ENCODE data around the gene GPC6. TPM values are rescaled to one million over a fixed set of nuclear protein-coding genes. Genes with fewer than 3 reads are reported as not detected.

GPC6 gene
- total RNA-seq, 2 donors from 2014 or later, result 3.4 to 5.3 TPM

DNA sequence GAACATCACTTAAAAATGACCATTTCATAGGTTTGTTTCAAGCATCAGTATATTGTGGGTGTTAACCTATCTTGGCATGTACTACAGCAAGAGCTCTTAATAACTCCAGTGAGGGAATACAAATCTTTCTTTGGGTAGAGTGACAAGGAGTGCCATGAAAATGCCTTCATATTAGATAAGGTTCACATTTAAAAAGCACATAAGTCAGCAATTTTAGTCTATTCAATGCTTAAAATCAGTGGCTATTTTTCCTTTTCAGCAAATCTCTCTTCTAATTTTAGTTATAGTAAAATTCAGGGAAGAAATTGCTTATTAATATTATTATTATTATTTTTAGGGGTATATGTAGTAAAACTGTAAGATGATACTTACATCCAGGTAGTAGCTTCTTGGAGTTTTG is 291.1 kb downstream of the GPC6 start:
- H3K27ac ChIP-seq, result no peak overlapping the region
- no peaks in the 10 kb centered on the region for H3K27me3 ChIP-seq (replicated peaks; ENCODE audit: insufficient read depth)
- no peaks in the 10 kb centered on the region for H3K4me1 ChIP-seq (replicated peaks)
- no peaks in the 10 kb centered on the region for H3K36me3 ChIP-seq
- intact Hi-C loops (cut with DNase I), result no loop called here
- no peak overlapping the region for H3K4me3 ChIP-seq
- H3K9me3 ChIP-seq, result no peaks in the 10 kb centered on the region
- no peak for DNase-seq (ENCODE audit: low spot score)
- TF ChIP-seq, protein P1, sequence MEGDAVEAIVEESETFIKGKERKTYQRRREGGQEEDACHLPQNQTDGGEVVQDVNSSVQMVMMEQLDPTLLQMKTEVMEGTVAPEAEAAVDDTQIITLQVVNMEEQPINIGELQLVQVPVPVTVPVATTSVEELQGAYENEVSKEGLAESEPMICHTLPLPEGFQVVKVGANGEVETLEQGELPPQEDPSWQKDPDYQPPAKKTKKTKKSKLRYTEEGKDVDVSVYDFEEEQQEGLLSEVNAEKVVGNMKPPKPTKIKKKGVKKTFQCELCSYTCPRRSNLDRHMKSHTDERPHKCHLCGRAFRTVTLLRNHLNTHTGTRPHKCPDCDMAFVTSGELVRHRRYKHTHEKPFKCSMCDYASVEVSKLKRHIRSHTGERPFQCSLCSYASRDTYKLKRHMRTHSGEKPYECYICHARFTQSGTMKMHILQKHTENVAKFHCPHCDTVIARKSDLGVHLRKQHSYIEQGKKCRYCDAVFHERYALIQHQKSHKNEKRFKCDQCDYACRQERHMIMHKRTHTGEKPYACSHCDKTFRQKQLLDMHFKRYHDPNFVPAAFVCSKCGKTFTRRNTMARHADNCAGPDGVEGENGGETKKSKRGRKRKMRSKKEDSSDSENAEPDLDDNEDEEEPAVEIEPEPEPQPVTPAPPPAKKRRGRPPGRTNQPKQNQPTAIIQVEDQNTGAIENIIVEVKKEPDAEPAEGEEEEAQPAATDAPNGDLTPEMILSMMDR (IDR thresholded peaks at IDR 0.05), result no peak
- TF ChIP-seq POLR2AphosphoS5 (IDR thresholded peaks at IDR 0.05) (no peak), POLR2A (IDR thresholded peaks at IDR 0.05) (no peak)

DNA sequence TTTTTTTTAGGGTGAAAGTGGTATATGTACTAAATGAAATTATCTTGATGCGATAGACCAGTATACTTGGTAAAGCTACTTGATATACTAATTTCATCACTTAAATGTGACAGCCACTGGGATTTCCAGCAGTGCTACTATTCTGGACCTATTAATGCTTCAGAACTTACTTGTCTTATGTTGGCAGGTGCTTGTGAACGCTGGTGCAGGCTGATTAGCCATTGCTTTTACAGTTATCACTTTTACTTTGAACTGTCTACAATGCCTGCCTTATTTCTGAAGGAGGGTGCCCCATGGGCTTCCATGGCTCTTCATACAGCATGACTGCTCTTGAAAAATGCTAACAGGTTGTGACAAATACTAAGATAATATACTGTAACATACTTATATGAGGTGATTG is 294.7 kb downstream of the GPC6 start:
- H3K36me3 ChIP-seq, result no peaks in the 10 kb centered on the region
- no peaks in the 10 kb centered on the region for H3K4me1 ChIP-seq (replicated peaks)
- DNase-seq (ENCODE audit: low spot score), result no peak
- WGBS, result 75% methylated on average over 2 of the region's 2 CpGs
- intact Hi-C loops (cut with DNase I), result no loop called here
- H3K9me3 ChIP-seq, result no peaks in the 10 kb centered on the region
- no peak overlapping the region for H3K27ac ChIP-seq
- H3K4me3 ChIP-seq, result no peak overlapping the region
- TF ChIP-seq POLR2AphosphoS5 (IDR thresholded peaks at IDR 0.05), result no peak
- TF ChIP-seq, protein P1 (IDR thresholded peaks at IDR 0.05), result no peak
- TF ChIP-seq POLR2A (IDR thresholded peaks at IDR 0.05), result no peak
- H3K27me3 ChIP-seq (replicated peaks; ENCODE audit: insufficient read depth), result no peaks in the 10 kb centered on the region

DNA sequence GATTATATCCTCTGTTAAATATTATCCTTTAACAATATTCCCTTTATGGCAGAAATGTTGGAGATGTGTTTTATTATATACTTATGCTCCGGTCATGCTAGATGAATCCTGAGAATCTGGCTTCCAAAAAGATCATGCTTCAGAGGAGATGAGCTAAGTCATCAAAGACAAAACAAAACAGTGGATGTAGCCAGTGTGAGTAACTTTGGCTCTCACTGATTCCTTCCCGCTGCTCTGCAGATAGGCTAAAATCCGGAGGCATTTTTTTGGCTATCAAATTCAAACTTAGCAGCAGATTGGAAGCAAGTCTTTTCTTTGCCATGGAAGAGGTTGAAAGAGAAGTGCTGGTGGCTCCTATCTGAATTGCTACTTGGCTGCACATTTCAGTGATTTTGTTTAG is 295.9 kb downstream of the GPC6 start:
- DNase-seq (ENCODE audit: low spot score), result no peak
- Histone ChIP-seq H3K4me1 (replicated peaks) (no peaks in the 10 kb centered on the region), H3K27me3 (replicated peaks; ENCODE audit: insufficient read depth) (no peaks in the 10 kb centered on the region), H3K9me3 (no peaks in the 10 kb centered on the region), H3K36me3 (no peaks in the 10 kb centered on the region), H3K4me3 (no peak overlapping the region), H3K27ac (no peak overlapping the region)
- TF ChIP-seq POLR2AphosphoS5 (IDR thresholded peaks at IDR 0.05) (no peak), POLR2A (IDR thresholded peaks at IDR 0.05) (no peak)
- TF ChIP-seq, protein P1 (IDR thresholded peaks at IDR 0.05), result no peak
- WGBS, result 64% methylated on average over 3 of the region's 3 CpGs
- intact Hi-C loops (cut with DNase I), result no loop called here

DNA sequence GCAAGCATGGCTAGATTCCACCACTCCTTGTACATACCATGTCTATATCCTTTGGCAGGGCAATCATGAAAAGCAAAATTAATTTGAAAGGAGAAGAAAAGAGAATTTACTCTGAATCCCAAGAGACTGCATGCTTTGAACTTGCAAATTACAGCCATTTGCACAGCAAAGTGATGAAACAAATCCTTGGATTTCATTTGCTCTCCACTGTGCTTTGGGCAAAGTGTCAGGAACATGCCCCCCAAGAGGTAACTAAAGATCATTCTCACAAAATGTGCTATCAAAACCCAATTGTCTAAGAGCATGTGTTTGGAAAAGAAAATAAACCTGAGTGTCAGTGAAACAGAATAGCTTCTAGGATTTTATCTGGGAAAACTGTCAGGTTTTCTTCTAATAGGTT is 298.5 kb downstream of the GPC6 start:
- TF ChIP-seq POLR2A (IDR thresholded peaks at IDR 0.05) (no peak), POLR2AphosphoS5 (IDR thresholded peaks at IDR 0.05) (no peak)
- TF ChIP-seq, protein P1 (IDR thresholded peaks at IDR 0.05), result no peak
- intact Hi-C loops (cut with DNase I), result no loop called here
- H3K36me3 ChIP-seq, result no peaks in the 10 kb centered on the region
- no peak overlapping the region for H3K4me3 ChIP-seq
- H3K27ac ChIP-seq, result no peak overlapping the region
- H3K27me3 ChIP-seq (replicated peaks; ENCODE audit: insufficient read depth), result no peaks in the 10 kb centered on the region
- no peaks in the 10 kb centered on the region for H3K9me3 ChIP-seq
- DNase-seq (ENCODE audit: low spot score), result no peak
- no peaks in the 10 kb centered on the region for H3K4me1 ChIP-seq (replicated peaks)

DNA sequence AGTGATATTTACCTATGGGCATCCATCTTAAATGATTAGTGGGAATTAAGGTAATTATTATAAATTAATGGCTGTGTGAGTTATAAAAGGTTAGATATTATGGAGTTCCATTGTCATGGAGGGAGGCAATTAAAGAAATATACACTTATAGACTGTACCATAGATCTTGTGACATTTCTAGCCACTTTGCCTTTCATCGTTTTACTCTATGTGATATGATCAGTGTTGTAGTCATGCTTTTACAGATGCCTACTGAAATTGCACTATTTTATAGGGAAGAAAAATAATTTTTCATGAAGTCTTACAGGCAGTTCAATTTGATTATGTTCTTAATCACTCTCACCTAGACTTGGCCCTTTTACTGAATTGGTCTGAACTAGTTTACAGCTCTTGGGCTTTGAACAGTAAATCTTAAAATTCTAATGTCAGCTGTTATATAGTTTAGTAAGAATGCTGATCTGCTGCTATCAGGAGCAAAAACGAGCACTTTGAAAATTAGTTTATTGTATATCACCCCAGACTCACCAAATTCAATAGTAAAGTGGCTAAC is 301.2 kb downstream of the GPC6 start:
- Histone ChIP-seq H3K4me3 (no peak overlapping the region), H3K27ac (no peak overlapping the region), H3K27me3 (replicated peaks; ENCODE audit: insufficient read depth) (no peaks in the 10 kb centered on the region), H3K36me3 (no peaks in the 10 kb centered on the region), H3K4me1 (replicated peaks) (no peaks in the 10 kb centered on the region), H3K9me3 (no peaks in the 10 kb centered on the region)
- TF ChIP-seq POLR2AphosphoS5 (IDR thresholded peaks at IDR 0.05), result no peak
- TF ChIP-seq, protein P1 (IDR thresholded peaks at IDR 0.05), result no peak
- no peak for TF ChIP-seq POLR2A (IDR thresholded peaks at IDR 0.05)
- DNase-seq (ENCODE audit: low spot score), result no peak
- WGBS, result 53% methylated on average over 2 of the region's 2 CpGs
- intact Hi-C loops (cut with DNase I), result no loop called here
